ENCODE measurements around the gene RCSD1. TPM values are rescaled to one million over a fixed set of nuclear protein-coding genes. Genes with fewer than 3 reads are reported as not detected.

Gene RCSD1
- total and polyA plus RNA-seq, 10 of the 15 experiments (the other 5 are each of a cell fraction or from before 2014, with no cell fraction given), result 11.4 to 78.3 (median 71.6) TPM

DNA sequence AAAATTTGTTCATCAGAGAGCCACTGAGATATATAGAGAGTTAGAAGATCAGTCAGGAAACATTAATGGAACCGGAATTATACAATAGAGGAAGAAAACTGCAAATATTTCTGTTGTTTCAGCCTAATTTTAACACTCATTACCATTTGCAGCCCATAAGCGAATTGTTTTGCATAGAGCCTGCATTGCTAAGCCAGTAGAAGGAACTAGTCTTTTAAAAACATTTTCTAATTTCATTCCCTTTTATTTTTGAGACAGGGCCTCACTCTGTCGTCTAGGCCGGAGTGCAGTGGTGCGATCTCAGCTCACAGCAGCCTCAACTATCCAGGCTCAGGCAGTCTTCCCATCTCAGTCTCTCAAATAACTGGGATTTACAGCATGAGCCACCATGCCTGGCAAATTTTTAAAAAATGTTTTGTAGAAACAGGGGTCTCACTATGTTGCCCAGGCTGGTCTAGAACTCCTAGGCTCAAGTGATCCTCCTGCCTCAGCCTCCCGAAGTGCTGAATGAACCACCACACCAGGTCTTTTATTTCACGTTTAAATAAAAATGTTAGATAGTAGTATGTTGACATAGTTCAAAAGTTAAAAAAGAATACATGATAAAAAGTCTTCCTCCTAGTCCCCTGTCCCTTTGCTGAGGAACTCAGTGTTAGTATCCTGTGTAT is 117.1 kb downstream of the RCSD1 start:
- peaks cover 47% of the 10 kb centered on the region for H3K79me2 ChIP-seq (ENCODE audit: control insufficient read depth, insufficient read depth, low read length)
- H3K9me3 ChIP-seq (replicated peaks; ENCODE audit: control insufficient read depth, insufficient read depth, low read length), result no peaks in the 10 kb centered on the region
- intact Hi-C loops (cut with micrococcal nuclease; ENCODE audit: unreplicated experiment), result no loop called here
- no peaks in the 10 kb centered on the region for H3K27me3 ChIP-seq (replicated peaks in 1 of 2; ENCODE audit: control insufficient read depth in 2 of 2, insufficient read depth in 2 of 2, low read length in 1 of 2)
- POLR2A ChIA-PET, result no interaction called here
- BruUV-seq (replicated peaks), result no TSS peak
- peak overlapping the region; percentile 41 for H3K27ac ChIP-seq (ENCODE audit: control insufficient read depth, insufficient read depth)
- peak overlapping the region; percentile 65 for H3K4me2 ChIP-seq (ENCODE audit: control insufficient read depth, insufficient read depth)
- ATAC-seq (no peak), DNase-seq (ENCODE audit: low read depth, low spot score) (no peak), FAIRE-seq (no peak)
- H2AFZ ChIP-seq (ENCODE audit: control insufficient read depth, low read depth, low read length), result peak overlapping the region; percentile 67
- in situ Hi-C loops (cut with MboI), result no loop called here
- no peaks in the 10 kb centered on the region for H4K20me1 ChIP-seq (ENCODE audit: control insufficient read depth, insufficient read depth)
- RAD21 ChIA-PET (ENCODE audit: unreplicated experiment), result no interaction called here
- H3K9ac ChIP-seq (ENCODE audit: control insufficient read depth, insufficient read depth, low read length), result peak overlapping the region; percentile 40; the same call in 1 of the 2 replicates
- H3K36me3 ChIP-seq (ENCODE audit: control insufficient read depth in 2 of 2, insufficient read depth in 2 of 2, low read length in 1 of 2), result 0 out of 4 replicates have a peak, but pooled peaks cover 0 to 3% of the 10 kb centered on the region in 2 experiments
- CTCF ChIA-PET, result no interaction called here
- SMC1A ChIA-PET (ENCODE audit: uncharacterized antibody, unreplicated experiment), result no interaction called here
- TF ChIP-seq, protein P1, sequence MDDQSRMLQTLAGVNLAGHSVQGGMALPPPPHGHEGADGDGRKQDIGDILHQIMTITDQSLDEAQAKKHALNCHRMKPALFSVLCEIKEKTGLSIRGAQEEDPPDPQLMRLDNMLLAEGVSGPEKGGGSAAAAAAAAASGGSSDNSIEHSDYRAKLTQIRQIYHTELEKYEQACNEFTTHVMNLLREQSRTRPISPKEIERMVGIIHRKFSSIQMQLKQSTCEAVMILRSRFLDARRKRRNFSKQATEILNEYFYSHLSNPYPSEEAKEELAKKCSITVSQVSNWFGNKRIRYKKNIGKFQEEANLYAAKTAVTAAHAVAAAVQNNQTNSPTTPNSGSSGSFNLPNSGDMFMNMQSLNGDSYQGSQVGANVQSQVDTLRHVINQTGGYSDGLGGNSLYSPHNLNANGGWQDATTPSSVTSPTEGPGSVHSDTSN (IDR thresholded peaks at IDR 0.05; ENCODE audit: insufficient replicate concordance, low read depth, low read length), result no peak
- no peak for TF ChIP-seq PAX8 (IDR thresholded peaks at IDR 0.05)
- TF ChIP-seq, protein P2, sequence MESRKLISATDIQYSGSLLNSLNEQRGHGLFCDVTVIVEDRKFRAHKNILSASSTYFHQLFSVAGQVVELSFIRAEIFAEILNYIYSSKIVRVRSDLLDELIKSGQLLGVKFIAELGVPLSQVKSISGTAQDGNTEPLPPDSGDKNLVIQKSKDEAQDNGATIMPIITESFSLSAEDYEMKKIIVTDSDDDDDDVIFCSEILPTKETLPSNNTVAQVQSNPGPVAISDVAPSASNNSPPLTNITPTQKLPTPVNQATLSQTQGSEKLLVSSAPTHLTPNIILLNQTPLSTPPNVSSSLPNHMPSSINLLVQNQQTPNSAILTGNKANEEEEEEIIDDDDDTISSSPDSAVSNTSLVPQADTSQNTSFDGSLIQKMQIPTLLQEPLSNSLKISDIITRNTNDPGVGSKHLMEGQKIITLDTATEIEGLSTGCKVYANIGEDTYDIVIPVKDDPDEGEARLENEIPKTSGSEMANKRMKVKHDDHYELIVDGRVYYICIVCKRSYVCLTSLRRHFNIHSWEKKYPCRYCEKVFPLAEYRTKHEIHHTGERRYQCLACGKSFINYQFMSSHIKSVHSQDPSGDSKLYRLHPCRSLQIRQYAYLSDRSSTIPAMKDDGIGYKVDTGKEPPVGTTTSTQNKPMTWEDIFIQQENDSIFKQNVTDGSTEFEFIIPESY (IDR thresholded peaks at IDR 0.05), result no peak
- H3K4me3 ChIP-seq, result no peak overlapping the region
- H3K4me1 ChIP-seq (ENCODE audit: control insufficient read depth, insufficient read depth, low read length), result peaks cover 10% of the 10 kb centered on the region
- WGBS (ENCODE audit: insufficient coverage, insufficient replicate concordance, low lambda C conversion rate, missing lambda C conversion rate), result 48% methylated on average over 7 of the region's 7 CpGs

Data from GM12878 (cell line).